Activated T-cell treated with anti-CD3 and anti-CD28 coated beads for 48 hours (primary cell): ENCODE results near the gene YOD1.

Source experiments
- DNase-seq: peaks from one replicate; pipeline ENCODE4 v3.0.0-alpha.2; 2020; ENCODE audit warnings: low read depth

YOD1 gene

DNA sequence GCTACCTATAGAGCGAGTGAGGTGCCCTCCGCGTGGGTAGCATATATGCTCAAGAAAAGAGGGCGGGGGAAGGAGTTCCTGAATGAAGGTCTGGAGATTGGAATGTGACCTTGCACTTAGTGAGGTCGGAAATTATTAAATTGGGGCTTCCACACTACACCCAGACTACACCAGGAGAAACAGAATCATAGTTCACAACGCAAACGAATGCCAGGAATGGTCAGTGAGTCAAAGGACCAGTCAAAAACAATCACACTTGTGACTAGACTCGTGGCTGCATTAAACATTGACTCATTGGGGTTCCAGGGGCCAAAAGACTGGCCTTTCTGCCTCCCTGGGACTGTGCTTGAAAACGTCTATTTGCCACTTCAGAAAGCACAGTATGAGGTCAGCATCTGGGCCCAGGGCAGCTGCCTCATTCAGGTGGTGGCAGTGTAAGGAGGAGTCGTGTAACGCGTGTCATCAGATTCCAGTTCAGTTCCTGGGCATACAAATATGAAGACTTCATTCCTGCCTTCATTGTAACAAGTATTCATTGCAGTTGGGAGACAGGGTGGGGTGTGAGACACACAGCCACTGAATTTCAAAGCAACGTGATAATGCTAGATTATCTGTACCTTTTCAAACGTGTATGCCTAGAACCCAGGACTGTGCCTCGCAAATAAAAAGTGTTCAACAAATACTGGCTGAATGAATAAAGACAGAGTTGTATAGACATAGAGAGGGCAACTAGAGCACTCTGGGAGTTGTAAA, at the start of gene YOD1:
YOD1 (minus strand) TSS at position 18 of the 753 bp plus-strand sequence. CDS start 178 bp downstream, outside the sequence.
- DNase-seq, result peak; percentile 11

DNA sequence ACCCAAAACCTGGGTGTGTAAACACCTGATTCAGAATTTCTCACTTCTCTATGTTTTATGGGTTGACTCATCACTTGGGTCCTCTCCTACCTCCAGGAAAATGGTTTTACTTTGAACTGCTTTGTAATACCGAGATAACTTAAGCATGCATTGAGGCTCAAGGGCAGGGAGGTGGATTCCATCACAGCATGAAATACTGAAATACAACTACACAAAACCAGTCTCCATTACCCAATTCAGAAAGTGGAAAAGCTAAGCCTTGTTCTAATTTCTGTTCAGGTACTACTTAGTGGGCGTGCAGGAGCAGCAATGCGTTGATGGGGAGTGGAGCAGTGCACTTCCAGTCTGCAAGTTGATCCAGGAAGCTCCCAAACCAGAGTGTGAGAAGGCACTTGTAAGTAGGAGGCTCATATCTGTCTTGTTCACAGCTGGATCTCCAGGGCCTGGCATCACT, 46.9 kb upstream of the YOD1 start:
- DNase-seq, result peak; percentile 12

DNA sequence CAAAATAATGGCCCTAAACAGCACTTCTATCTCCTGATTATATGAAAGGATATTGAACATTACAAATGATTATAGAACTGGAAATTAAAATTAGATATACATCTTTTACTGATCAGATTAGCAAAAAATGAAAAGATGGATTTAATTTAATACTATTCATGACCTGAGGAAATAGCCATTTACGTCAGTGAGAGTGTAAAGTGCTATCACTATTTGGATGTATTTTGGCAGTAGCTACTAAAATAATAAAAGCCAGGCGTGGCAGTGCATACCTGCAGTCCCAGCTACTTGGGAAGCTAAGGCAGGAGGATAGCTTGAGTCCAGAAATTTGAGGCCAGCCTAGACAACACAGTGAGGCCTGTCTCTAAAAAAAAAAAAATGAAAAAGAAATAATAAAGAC, 42.9 kb upstream of the YOD1 start:
- no peak for DNase-seq

DNA sequence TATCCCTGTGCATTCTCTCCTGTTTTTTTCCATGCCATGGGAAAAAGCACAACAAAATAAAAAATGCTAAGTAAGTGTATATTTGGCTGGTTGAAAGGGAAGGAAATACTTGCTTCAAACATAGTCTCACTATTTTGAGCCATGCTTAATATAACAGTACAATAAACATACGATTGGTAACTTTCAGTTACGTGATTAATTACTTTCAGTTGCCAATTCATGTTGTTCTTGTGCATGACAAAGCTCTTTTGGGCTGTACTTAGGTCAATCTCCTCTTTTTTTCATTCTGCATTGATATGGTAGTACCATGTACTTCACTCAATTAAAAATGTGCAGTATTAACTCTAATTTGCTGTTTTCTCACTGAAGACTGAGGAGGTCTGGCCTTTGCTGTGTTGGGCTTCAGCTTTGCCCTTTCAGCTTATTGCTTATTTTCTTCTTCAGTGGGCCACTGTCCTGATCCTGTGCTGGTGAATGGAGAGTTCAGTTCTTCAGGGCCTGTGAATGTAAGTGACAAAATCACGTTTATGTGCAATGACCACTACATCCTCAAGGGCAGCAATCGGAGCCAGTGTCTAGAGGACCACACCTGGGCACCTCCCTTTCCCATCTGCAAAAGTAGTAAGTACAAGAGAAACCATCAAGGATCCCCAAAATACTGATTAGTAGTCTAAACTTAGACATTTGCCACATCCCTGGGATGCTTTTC, 40.3 kb upstream of the YOD1 start:
- DNase-seq, result no peak

DNA sequence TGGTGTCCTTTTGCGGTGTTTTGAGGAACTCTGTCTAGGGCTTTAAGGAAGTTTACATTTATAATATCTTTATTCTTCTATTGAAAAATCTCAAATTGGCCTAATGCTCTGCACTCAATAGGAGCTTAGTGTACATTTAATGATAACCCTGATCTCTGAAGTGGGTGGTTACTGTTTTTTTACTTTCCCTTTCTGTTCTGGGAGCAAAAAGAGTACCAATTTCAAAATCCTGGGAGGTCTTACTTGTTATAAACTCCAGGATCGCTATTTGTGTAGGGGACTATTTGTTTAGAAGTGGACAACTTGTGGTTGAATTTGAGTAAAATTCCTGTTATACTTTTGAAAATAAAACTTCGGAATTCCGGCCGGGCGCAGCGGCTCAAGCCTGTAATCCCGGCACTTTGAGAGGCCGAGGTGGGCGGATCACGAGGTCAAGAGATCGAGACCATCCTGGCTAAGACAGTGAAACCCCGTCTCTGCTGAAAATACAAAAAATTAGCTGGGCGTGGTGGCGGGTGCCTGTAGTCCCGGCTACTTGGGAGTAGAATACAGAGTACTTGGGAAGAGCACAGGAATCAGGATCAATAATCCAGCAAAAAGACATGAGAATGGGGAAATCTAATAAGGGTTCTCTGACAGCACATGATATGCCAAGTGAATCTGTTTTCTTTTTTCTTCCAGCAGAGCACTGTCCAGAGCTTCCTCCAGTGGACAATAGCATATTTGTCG, 38.8 kb upstream of the YOD1 start:
- no peak for DNase-seq

DNA sequence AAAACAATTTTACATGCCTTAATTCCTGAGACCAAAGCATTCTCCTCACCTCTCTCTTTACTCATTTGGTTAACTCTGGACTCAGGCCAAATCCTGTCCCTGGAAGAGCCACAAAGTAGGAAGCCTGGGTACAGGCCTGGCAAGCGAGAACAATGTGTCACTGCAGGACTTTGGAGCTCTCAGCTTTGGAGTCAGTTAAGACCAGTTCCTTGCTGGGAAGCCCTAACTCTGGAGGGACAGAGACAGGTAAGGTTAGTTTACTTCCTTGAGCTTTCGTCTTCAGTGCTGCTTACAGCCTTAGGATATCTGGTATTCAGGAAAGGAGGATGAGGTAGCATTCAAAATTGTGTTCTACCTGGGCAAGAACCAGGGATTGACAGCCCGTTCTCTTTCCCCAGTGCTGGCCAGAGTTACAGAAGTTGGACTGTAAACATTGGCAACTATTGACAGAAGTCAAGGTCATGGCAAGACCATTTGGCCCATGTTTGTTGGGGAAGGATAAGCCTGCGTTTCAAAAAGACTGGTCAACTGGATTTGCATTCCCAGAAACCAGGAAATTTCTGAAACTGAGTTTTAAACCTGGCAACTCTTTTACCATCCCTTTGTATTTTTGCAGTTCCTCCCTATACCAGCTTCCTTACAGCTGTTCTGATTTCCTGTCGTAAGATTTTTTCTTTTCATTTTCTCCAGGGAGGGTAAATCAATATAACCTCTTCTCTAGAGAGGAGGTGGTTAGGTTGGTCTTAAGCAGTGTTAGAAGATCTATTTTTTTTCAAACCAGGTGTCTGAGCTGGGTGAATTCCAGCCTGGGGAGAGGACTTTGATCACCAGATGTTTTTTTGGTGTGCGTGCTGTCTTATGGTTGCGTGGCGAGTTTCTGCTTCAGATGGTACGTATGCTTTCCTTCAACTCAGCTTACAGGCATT, 38.0 kb upstream of the YOD1 start, which contains the start of gene C4BPB:
C4BPB (plus strand) TSS at position 160 of the 926 bp plus-strand sequence; CDS start at position 832, 672 bp downstream.
- DNase-seq, result no peak

DNA sequence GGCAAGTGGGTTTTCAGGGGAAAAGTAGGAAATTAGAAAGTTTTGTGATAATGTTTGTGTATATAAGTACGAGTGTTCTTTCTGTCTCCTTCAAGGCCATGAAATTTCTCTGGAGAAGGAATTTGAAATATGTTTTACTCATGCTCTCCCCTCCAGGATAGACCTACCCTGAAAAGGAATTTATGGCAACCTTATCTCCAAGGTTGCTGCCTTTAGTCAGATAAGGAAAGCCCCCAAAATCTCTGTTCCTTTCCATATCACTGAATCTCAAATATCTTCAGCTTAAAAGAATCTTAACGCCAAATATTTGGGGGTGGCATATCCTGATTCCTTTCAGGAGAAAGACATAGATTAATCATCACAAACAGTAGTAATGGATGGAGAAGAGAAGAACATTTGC, 37.2 kb upstream of the YOD1 start:
- no peak for DNase-seq

DNA sequence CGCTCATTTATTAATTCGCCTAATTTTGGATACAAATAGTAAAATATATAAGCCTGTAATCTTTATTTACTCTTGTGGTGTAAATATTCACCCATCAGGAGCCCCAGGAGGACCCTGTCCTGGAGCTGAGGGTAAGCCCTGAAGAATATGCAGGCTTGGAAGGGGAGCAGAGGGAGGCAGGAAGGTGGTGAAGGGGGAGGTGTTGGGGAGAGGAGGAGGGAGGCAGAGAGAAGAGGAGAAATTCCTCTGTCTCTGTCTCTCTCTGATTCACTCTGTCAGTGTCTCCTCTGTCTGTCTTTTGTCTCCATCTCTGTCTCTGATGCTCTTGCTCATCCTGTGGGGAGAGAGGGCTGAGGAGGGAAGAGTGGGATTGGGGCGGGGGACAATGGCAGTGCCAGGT, 34.9 kb upstream of the YOD1 start:
- DNase-seq, result no peak

DNA sequence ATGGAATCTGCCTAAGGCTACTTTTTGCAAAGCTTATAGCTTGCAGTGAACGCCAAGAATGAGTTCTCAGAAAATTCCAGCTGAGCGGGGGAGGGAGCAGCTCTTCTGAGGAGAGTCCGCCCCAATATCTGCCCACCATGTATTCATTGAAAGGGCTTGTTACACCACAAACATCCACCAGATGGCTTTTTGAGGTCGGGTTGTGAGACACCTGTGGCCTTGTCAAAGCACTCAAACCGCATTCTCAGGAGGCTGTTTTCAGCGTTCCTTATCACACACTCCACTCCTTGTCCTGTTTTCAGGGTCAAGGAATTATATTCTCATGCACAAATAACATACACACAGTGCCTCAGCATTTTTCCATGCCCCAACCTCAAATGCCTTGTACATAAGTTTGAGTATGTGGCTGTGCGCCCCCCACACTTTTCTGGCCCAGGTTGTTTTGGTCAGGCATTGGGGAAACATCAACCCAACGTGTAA, 33.7 kb upstream of the YOD1 start:
- peak; percentile 12 for DNase-seq

DNA sequence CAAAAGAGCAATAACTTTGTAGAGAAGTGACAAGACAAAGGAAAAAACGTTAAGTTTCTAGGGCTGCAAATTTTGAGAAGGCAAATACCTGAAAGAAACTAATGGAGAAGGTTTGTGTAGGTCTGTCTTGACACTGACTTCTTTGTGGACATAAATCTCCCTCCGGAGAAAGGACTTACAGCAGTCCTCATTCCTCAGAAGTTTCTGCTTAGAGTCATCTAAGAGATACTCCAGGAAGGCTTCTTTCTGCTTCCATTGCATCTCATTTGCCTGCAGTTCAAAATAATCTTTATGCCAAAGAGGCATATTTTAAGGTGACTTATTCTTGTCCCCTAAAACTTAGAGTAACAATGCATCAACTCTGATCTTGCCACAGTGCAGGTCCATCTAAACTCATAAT, 33.2 kb upstream of the YOD1 start:
- DNase-seq, result no peak

DNA sequence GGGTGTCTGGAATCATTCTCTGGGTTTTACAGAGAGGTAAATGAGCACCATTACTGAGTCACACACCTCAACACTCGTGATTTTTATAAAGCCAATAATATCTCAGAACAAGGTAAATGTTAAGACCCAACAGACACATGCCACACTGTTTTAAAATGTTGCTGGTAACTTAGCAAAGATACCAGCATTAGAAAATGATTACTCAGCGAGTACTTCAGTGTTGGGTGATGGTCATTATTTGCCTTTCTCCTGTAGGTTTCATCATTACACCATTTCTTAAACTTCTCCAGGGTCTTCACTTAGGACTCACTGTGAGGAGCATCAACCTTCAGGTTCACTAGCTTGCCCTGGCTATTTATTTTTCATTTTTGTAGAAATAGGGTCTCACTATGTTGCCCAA, 30.8 kb upstream of the YOD1 start:
- DNase-seq, result no peak

DNA sequence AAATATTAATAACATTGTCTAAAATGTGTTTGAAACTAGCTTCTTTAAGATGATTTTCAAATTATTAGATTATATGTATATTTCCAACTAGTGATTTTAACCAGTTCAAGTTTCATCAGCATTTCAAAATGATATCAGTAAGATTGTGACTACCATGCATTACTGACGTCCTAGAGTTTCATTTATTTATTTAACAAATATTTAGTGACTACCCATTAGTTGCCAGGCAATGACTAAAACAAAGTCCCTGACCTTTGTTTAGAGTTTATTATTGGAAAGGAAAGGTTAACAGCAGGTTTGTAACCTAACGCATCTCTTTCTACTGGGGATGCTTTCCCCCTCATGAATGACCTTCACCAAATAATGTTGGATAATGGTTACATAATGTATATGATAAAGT, 30.1 kb upstream of the YOD1 start:
- no peak for DNase-seq

DNA sequence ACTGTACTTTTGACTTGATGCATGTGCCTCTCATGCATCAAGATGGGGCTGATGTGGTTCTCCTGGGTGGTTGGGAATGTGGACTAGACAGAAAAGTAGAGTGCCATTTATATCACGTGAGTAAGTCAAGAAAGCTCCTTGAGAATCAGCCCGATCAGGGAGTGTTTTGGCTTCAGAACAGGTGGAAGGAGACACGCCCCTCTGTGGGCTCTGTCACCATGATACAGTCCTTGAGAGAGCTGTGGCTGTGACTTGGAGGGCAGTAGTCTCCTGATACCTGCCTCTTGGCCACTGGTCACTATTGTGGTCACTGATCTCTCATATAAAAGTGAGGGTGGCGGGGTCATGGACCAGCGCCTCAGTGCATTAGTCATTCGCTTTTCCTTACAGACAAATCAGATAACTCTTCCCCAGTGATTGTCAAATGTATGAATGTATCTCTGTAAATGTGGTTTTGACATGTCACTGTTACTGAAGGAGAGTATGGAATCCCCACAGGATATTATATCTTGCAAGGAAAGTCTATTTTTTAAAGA, 28.8 kb upstream of the YOD1 start:
- DNase-seq, result no peak

DNA sequence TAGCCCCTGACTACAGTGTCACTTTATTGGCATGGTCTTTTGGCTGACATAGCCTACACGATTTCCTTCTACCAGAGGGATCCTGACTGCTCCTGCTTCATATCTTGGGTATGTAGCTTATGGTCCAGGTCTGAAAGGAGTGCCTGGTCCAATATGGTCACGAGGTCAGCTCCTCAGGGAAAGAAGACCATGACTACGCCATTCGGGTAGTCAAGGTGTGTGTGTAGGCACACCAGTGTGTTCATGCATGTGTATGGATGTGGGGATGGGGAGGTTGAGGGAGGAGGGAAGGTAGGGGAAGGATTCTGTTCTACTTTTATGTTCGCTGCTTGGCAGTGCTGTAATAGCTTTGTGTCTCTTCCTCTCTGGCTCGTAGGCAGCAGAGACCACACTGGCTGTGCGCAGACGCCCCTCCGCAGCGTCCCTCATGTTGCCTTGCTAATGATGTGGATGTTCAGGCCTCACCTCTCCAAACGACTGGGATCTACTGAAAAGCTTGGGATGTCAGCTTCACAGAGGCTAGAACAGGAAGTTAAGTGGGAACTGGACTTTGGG, 27.6 kb upstream of the YOD1 start:
- no peak for DNase-seq

DNA sequence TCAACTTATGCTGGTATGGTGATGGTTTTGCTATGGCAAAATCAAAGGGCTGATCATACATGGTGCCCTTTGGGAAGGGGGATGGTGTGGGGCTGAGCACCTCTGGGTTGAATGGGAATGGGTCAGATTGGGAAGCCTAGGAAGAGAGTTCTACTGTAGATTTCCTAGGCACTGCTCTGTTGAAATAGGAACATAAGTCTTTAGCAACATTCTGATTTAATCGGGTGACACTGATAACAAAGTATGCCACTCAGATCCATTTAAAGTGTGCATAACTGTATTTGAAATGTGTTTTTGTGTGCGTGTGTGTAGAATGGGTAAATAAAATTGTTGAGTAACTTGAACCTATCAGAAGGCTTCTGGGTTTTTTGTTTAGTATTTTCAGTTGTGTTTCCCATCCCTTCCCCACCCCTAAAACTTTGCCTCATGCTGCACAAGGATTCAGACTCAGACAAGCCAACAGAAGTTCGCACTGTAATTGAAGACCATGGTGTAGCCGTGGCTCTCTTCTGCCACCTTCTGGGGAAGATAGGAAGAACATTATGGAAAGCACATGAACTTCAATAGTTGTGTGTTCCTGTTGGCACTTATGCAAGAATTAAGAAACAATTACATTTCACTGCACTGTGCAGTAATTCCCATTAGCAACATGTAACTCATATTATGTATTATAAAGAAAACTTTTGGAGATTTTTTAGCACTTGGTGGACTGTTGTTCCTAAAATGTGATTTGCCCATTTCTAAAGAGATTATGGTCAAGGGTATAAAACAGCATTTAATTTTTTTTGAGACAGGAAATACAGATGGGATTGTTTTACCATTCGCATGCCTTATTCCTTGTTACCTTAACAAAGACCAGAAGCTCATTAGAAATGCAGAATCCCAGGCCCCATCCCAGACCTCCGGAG, 26.7 kb upstream of the YOD1 start:
- DNase-seq, result peak; percentile 21

DNA sequence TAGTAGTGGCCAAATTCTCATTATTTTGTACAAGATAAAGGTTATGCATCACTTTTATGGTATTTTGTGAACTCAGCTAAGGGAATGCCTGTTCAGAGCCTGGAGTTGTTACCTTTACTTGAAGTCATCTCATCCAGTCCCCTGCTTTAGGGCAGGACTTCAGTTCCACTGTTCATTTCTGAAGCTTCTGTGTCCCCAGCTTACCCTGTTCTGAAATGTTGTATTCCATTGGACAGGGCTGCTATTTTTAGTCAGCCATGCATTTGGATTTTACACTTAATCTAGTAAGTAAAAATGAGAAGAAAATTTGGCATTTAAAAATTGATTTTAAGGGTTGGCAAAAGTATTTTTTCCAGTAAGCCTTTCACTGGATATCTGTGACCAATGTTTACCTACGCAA, 26.0 kb upstream of the YOD1 start:
- DNase-seq, result no peak

DNA sequence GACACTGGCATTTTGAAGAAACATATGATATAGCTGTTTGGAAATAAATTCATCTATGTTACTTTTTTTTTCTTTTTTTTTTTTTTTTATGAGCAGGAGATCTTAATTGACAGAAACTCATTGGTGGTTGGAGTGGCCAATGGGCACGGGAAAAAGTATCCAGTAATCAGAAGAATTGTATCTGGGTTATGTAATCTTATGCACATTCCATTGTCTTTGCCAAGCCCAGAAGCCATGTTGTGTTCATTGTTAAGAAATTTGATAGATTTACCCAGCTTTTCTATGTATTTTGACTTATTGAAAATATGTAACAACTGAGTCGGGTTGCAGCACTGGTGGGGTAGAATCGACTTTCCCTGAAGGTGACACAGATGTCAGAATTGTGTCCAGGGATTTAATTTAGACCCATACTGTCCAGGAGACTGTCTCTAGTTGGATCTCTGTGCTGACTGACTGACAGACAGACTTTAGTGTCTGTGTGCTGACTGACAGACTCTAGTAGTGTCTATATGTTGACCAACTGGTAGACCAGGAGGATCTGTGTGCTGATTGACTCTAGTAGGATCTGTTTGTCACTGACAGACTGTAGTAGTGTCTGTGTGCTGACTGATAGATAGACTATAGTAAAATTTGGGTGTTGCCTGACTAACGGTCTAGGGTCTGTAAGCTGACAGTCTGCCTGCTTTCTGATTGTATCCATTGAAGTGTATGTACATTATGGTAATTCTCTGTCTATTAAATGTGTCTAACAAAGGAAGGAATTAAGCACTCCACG, 25.4 kb upstream of the YOD1 start:
- no peak for DNase-seq

DNA sequence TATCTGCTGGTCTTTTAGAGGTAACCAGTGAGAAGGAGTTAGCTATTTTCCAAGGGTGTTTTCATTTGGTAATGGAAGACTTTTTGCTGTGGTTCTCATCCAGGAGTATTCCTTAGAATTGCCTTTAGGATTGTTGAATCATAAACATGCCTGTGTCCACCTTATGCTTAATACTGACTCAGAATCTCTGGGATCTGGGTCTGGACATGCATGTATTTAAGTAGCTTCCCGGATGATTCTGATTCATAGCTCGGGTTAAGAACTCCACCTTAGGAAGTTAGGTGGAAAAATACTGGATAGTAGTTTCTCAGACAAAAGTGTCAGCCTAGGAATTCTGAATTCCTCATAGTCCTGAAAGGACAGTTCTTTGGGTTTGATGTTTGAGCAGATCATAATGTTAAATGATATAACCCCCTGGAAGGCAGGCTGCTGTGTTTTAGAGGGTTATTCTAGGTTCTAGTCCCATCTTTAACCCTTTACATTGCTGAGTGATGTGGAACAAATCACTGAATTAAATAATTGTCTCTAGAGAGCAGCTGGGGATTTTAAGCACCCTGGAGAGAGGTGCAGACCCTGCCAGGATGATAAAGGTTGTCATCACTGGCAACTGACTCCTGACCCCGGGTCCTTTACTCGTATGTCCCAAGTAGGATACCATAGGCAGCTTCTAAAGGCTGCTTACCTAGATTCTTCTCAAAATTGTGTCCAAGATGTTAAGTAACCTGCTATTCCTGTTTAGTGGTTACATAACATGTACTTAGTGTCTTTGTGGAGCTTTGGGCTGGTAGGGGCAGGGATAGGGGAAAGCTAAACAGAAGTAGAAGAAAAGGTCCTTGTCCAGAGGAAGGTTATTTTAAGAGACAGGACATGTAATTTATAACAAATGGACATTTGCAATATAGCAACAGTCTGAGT, 23.2 kb upstream of the YOD1 start:
- no peak for DNase-seq
